Activated naive CD8-positive, alpha-beta T cell treated with anti-CD3 and anti-CD28 coated beads for 36 hours (primary cell): ENCODE measurements around the gene ESR2. TPM values are rescaled to one million over a fixed set of nuclear protein-coding genes. Genes with fewer than 3 reads are reported as not detected.
"Not testable (repeated sequence)": the region's sequence is repeated elsewhere in the genome, so short reads cannot be mapped to it uniquely, and the experiment has no call there.

Experiments
- DNase-seq: peaks from one replicate; pipeline ENCODE4 v3.0.0; 2021
- H3K27ac Mint-ChIP-seq: one replicate; pipeline ENCODE4 v1.8.0; 2022; ENCODE audit warnings: mild to moderate bottlenecking, moderate library complexity, mixed read lengths
- H3K27me3 Mint-ChIP-seq: one replicate; pipeline ENCODE4 v1.8.0; 2022; ENCODE audit warnings: mild to moderate bottlenecking, mixed read lengths
- H3K36me3 Mint-ChIP-seq: one replicate; pipeline ENCODE4 v1.8.0; 2021; ENCODE audit warnings: mild to moderate bottlenecking, mixed read lengths
- H3K4me1 Mint-ChIP-seq: one replicate; pipeline ENCODE4 v1.8.0; 2021; ENCODE audit warnings: mixed read lengths
- H3K4me3 Mint-ChIP-seq: one replicate; pipeline ENCODE4 v1.8.0; 2022; ENCODE audit warnings: mild to moderate bottlenecking, moderate library complexity, mixed read lengths
- H3K9me3 Mint-ChIP-seq: one replicate; pipeline ENCODE4 v1.8.0; 2022; ENCODE audit warnings: mixed read lengths
- total RNA-seq, 2 experiments: library from RNA; stranded (reverse); gene quantifications; one replicate each; pipeline ENCODE4 v1.2.3, GENCODE V29; 2021

Gene ESR2
- under 1 TPM; 0.95 to 0.96 TPM for total RNA-seq

DNA sequence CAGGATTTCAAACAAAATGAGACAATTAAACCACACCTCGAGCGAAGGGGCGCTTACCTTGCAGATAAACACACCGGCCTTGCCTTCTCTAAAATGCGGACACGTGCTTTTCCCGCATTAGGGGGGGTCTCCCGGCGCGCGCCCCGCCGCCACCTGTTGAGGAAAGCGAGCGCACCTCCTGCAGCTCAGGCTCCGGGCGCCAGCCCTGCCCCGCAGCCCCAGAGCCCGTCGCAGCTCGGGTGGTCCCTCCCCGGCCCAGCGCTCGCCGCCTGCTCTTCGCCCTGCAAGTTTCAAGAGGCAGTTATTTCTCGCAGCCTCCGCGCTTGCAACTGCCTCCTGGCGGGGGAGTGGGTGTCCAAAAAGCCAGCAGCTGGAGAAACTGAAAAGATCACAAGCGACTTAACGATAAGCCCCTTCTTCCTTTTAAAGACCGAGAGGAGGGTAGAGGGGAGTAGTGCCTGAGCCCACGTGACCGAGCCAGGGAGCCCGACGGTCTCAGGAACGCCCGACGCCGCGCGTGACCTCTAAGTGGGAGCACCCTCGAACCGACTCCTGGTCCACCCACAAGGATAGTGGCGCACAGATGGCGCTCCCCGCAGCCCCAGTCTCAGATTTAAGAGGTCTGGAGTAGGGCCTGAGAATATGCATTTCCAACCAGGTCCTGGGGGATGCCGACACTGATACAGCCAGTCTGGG, at the start of gene ESR2:
Gene ESR2, minus strand, starts transcription at position 396 of the 696 bp plus-strand sequence. CDS start 11,386 bp downstream, outside the sequence.
- peaks cover 45% of the 10 kb centered on the region for H3K4me1 Mint-ChIP-seq
- H3K4me3 Mint-ChIP-seq: peak within 1 kb of the TSS; percentile 72
- no peaks in the 10 kb centered on the region for H3K36me3 Mint-ChIP-seq
- H3K27ac Mint-ChIP-seq: peak within 1 kb of the TSS; percentile 18
- H3K27me3 Mint-ChIP-seq: peaks cover 28% of the 10 kb centered on the region
- H3K9me3 Mint-ChIP-seq: no peaks in the 10 kb centered on the region
- peak; percentile 30 for DNase-seq

DNA sequence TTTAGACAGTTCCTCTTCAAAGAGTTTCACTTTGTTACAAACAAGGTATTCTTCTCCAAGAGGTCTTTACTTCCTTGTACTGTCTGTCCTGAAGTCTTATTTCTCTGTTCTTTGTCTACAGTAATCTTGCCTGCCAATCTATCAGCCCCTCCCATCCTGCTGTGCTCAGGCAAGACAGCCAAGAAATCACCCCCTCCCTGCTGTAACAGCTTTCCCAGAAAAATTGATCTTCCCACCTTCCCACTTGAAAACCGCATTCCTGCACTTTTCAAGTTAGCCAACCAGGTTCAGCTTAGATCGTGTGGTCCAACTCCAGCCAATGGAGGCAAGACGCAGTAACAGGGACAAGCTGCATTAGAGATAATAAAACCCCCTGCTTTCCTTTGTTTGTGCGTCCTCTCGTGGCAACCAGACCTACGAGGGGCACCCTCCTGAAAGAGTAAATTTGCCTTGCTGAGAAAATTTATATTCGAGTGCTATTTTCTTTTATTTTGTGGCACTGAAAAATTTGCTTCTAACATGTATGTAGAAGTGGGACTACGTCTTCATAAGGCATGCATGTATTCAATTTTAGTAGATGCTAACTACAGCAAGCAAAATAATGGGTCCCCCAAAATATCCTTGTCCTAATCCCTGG, 46.5 kb upstream of the ESR2 start:
- no peak for DNase-seq
- H3K36me3 Mint-ChIP-seq: peaks cover 12% of the 10 kb centered on the region
- peaks cover 11% of the 10 kb centered on the region for H3K9me3 Mint-ChIP-seq
- H3K27ac Mint-ChIP-seq: peak overlapping the region; percentile 35
- H3K4me3 Mint-ChIP-seq: no peak overlapping the region
- peaks cover 15% of the 10 kb centered on the region for H3K4me1 Mint-ChIP-seq
- no peaks in the 10 kb centered on the region for H3K27me3 Mint-ChIP-seq

DNA sequence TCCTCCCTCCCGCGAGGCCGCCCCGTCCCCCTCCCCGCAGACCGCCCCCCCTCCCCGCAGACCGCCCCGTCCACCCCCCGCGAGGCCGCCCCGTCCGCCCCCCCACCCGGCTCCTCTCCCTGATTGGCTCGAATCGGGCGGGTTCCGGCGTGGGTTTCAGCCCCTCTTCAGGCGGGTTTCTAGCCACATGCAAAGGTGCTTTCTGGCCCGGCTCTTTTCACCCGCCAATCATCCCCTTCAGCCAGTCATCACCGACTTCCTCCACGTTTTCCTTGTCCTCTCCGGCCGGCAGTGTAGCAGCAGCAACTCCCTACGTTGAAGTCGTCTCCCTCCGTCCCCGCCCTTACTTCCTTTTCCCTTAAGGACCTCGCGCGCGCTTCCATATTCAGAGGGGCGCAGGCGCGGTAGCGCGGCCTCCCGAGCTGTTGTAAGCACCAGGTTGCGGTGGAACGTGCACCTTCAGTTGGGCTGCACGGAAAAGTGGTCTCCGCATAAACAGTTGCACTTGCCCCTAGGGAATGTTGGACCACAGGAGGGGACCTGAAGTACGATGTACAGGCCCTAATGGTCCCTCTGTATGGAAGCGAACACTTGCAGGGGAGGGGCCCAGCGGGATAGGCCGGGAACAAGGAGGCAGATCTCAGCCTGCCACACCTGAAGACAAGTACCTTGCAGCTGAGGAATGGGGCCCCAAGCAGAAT, 44.6 kb upstream of the ESR2 start:
- H3K36me3 Mint-ChIP-seq: peaks cover 21% of the 10 kb centered on the region
- DNase-seq: peak; percentile 90
- H3K9me3 Mint-ChIP-seq: peaks cover 11% of the 10 kb centered on the region
- peak overlapping the region; percentile 89 for H3K27ac Mint-ChIP-seq
- peak overlapping the region; percentile 93 for H3K4me3 Mint-ChIP-seq
- peaks cover 19% of the 10 kb centered on the region for H3K4me1 Mint-ChIP-seq
- no peaks in the 10 kb centered on the region for H3K27me3 Mint-ChIP-seq

DNA sequence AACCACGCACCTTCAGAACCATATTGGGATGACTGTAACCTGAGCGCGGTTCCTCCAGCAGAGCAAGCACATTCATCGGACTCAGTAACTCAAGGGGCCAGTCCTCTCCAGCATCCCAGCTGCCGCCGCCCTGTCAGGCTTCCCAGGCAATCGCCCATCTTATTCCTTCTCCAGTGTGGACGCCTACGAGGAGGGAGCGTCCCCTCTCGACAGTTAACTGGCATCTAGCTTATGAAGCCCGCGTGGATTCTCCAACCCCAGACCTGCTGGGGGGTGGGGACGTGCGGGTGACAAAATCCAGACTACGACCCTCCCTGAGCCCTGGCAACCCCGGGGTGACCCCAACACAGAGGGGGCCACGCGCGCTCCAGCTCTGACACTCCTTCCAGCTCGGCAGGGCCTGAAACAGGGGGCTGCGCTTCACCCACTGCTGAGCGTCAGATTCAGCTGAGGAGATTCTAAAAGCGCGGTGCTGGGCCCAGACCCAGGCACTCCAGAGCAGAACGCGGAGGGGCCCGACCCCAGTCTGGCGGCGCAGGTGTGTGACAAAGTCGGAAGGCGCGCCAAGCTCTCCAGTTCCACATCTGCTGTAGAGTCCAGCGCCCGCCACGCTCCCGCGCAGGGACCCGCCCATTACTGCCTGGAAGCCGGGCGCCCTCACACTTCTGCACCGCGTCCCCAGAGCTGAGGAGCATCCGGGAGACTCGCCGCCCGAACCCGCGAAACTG, 43.9 kb upstream of the ESR2 start:
- no peak for DNase-seq
- Mint-ChIP-seq H3K36me3 (peaks cover 24% of the 10 kb centered on the region), H3K4me1 (peaks cover 19% of the 10 kb centered on the region), H3K4me3 (peak overlapping the region; percentile 93), H3K27ac (peak overlapping the region; percentile 89), H3K9me3 (peaks cover 11% of the 10 kb centered on the region), H3K27me3 (no peaks in the 10 kb centered on the region)

DNA sequence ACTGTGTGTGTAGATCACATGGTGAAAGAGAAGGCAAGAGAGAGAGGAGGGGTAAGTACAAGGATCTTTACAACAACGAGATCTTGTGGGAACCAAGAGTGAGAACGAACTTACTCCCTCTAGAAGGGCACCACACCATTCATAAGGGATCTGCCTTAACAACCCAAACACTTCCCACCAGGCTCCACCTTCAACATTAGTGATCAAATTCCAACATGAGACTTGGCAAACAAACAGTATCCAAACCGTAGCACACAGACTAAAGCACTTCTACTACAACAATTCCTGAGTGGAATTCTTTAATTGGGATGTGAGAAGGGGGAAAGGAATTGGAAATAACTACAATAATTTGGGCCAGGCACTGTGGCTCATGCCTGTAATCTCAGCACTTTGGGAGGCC, 35.0 kb upstream of the ESR2 start:
- Mint-ChIP-seq H3K27ac (no peak overlapping the region), H3K4me1 (no peaks in the 10 kb centered on the region), H3K4me3 (no peak overlapping the region), H3K36me3 (peaks cover 5% of the 10 kb centered on the region), H3K27me3 (no peaks in the 10 kb centered on the region), H3K9me3 (no peaks in the 10 kb centered on the region)
- DNase-seq: no peak

DNA sequence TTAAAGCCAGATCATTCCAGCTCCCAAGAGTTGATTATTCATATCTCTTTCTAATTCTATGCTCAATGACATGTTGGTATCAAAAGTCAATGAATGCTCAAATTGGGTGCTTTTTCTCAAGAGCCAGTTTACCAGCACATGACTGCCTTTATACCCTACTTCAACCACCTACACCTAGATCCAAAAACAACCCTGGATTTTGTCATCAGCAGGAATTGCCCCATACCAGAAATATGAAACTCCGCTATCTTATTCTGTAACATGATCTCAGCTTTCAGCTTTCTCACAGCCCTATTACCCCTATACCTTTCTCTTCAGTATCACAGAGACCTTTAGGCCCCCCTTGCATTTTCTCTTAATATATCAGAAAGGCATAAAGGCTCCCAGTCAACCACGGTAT, 32.3 kb upstream of the ESR2 start:
- peaks cover 2% of the 10 kb centered on the region for H3K36me3 Mint-ChIP-seq
- H3K4me3 Mint-ChIP-seq: no peak overlapping the region
- no peak for DNase-seq
- H3K27ac Mint-ChIP-seq: no peak overlapping the region
- no peaks in the 10 kb centered on the region for H3K4me1 Mint-ChIP-seq
- no peaks in the 10 kb centered on the region for H3K9me3 Mint-ChIP-seq
- H3K27me3 Mint-ChIP-seq: no peaks in the 10 kb centered on the region

DNA sequence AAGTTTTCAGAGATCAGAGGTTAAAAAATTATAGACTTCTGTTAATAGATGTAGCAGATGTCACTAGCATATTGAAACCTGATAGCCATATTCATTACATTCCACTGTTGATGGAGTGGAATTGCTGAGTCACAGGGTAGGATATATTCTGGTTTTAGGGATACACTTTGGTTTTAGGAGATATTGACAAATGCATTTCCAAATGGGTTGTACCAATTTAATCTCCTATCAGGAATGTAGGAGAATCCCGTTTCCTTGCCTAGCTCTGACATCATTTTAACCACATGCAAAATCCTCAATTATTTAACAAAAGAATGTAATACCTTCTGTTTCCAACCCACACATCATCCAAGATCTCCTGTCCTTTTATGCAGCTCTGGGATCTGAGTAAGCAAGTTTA, 30.7 kb upstream of the ESR2 start:
- DNase-seq: no peak
- Mint-ChIP-seq H3K27ac (no peak overlapping the region), H3K9me3 (no peaks in the 10 kb centered on the region), H3K36me3 (peaks cover 1% of the 10 kb centered on the region), H3K4me3 (no peak overlapping the region), H3K4me1 (no peaks in the 10 kb centered on the region), H3K27me3 (no peaks in the 10 kb centered on the region)

DNA sequence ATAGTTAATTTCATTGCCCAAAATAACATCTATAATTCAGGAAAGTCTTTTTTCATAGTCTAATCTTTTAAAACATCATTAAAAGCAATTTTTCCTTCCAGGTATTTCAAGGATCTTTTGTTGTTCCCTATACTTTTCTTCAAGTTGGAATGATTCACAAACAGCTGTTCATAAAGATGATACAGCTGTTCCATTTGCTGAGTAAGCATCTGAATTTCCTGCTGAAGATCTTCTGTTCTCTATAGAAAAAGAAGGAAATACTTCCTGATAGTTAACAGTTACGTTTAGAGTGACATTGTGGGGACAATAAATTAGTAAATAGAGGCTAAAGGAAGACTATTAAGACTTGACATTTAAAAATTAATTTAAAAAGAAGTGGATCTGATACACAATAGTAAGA, 30.3 kb upstream of the ESR2 start:
- no peak for DNase-seq
- H3K36me3 Mint-ChIP-seq: no peaks in the 10 kb centered on the region
- no peaks in the 10 kb centered on the region for H3K4me1 Mint-ChIP-seq
- H3K4me3 Mint-ChIP-seq: no peak overlapping the region
- no peaks in the 10 kb centered on the region for H3K9me3 Mint-ChIP-seq
- no peak overlapping the region for H3K27ac Mint-ChIP-seq
- no peaks in the 10 kb centered on the region for H3K27me3 Mint-ChIP-seq

DNA sequence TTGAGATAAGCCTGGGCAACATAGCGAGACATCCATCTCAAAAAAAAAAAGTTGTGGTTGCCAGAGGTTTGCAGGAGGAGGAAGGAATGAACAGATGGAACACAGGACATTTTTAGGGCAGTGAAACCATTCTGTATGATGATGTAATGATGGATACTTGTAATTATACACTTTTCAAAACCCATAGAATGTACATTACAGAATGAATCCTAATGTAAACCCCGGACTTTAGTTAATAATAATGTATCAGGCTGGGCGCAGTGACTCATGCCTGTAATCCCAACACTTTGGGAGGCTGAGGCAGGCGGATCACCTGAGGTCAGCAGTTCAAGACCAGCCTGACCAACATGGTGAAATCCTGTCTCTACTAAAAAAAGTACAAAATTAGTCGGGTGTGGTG, 26.2 kb upstream of the ESR2 start:
- H3K36me3 Mint-ChIP-seq, H3K27me3 Mint-ChIP-seq, DNase-seq, H3K27ac Mint-ChIP-seq, H3K9me3 Mint-ChIP-seq, H3K4me3 Mint-ChIP-seq, H3K4me1 Mint-ChIP-seq: not testable (repeated sequence)

DNA sequence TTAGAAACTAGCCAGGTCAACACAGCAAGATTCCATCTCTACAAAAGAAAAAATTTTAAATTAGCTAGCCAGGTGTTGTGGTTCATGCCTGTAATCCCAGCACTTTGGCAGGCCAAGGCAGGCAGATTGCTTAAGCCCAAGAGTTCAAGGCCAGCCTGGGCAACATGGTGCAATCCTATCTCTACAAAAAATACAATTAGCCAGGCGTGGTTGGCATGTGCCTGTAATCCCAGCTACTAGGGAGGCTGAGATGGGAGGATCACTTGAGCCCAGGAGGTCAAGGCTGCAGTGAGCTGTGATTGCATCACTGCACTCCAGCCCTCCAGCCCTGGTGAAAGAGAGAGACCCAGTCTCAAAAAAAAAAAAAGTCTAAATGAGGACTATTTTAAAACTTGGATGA, 24.5 kb upstream of the ESR2 start:
- not testable (repeated sequence) for H3K9me3 Mint-ChIP-seq, H3K27me3 Mint-ChIP-seq, H3K36me3 Mint-ChIP-seq, DNase-seq, H3K27ac Mint-ChIP-seq, H3K4me1 Mint-ChIP-seq, H3K4me3 Mint-ChIP-seq

DNA sequence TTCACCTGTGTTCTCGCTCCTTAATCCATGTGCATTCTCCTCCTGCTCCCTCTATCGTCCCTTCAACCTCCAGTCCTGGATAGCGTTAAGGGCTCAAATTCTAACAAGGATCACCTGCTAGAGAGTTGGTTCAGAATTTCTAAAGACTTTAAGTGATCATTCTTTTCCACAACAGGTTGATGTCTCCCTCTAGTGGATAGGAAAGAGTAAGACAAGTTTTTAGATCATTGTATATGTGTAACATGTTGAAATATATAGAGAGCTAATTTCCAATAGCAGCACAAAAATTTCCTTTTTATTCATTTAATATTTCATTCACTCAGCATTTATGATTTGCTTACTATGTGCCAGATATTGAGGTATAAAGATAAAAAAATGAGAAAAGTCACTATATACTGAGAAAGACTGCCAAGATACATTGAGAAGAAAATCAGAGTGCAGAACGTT, 9.3 kb upstream of the ESR2 start:
- Mint-ChIP-seq H3K27me3 (peaks cover 16% of the 10 kb centered on the region), H3K36me3 (no peaks in the 10 kb centered on the region)

DNA sequence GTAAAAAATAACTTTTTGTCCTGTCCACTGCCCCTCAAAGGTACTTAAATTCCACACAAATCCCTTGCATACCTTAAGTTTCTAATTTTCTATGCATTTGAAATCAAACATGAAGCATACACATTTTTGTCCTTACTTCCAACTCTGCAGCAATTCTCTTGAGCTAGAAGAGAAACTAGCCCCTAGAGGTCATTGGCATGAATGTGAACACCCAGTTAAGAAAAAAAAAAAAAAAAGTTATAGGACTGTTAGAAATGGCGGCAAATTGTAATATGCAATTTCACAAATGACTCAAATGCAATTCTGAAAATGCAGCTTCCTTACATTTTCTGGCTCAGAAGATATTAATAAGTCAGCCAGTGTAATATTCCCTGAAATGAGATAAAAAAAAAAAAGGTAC, 4.6 kb upstream of the ESR2 start:
- Mint-ChIP-seq H3K9me3 (no peaks in the 10 kb centered on the region), H3K4me3 (no peak overlapping the region), H3K36me3 (no peaks in the 10 kb centered on the region), H3K27ac (no peak overlapping the region), H3K27me3 (peaks cover 31% of the 10 kb centered on the region), H3K4me1 (peaks cover 32% of the 10 kb centered on the region)
- DNase-seq: no peak

More for the DNA sequence above, 9.3 kb upstream of the ESR2 start:
- Mint-ChIP-seq H3K4me3 (no peak overlapping the region), H3K27ac (no peak overlapping the region), H3K4me1 (no peaks in the 10 kb centered on the region), H3K9me3 (no peaks in the 10 kb centered on the region)
- no peak for DNase-seq

DNA sequence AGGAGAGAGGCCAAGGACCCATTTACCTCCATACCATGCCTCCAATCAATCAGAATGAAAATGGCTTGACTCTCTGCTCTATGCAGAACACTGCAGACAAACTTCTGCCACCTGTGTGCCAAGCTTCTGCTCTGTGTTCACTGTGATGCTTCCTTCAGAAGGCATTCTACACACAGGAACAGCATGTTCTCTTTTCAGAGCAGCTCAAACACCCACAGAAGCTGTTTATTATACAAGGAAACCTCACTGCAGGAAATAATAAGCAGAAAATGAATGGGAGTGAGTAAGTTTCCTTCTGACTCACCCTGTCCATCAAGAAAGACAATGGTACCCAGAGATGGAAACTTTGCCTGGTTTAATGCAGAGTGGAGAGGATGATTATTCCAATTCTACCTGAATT, 2.4 kb upstream of the ESR2 start:
- Mint-ChIP-seq H3K9me3 (no peaks in the 10 kb centered on the region), H3K4me1 (peaks cover 45% of the 10 kb centered on the region), H3K27me3 (peaks cover 36% of the 10 kb centered on the region), H3K36me3 (no peaks in the 10 kb centered on the region), H3K4me3 (no peak overlapping the region), H3K27ac (peak overlapping the region; percentile 42)
- no peak for DNase-seq

DNA sequence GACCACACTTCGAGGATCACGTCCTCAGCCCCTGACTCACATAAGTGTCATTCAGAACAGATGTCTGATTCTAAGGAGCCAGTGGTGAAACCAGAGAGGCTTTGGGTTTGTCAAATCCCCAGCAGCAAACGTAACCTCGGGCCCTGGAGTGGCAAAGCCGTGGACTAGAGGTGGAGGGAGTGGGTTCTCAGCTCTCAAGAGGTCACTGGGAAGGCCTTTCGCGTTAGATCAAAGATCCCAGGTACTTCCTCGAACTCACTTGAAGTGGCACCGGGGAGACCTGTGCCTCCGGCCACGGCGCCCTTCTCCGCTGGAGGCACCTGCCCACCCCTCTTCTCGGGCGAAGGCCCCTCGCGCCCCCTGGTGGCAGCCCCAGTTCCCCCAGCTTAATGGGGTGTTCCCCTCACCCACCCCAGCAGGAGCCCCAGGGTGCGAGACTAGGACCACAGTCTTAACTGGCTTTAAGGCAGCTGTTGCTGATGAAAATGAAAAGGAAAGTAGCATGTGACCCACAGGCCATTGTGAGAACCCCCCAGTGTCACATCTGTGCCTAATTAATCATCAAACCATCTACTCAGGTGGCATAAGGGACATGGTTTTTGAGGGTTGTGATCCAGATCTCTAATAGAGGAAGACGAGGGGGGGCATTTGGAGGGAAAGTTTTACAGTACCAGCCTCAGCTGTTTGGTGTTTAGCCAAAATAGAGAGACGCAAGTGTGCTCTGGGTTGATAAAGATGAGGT, 672 bp upstream of the ESR2 start:
- Mint-ChIP-seq H3K27me3 (peaks cover 34% of the 10 kb centered on the region), H3K36me3 (no peaks in the 10 kb centered on the region), H3K27ac (peak overlapping the region; percentile 18), H3K4me1 (peaks cover 45% of the 10 kb centered on the region), H3K9me3 (no peaks in the 10 kb centered on the region), H3K4me3 (peak overlapping the region; percentile 72)
- peak; percentile 87 for DNase-seq
